NCI-H446 (cell line): ENCODE results near the gene TKT.

Experiments used
- DNase-seq, 2 experiments: peaks; one replicate each; lab custom pipeline; 2025; lab: John Stamatoyannopoulos, UW

Gene TKT

GRCh38 chr3:53240989-53241972 lies 14.5 kb downstream of the TKT start:
- DNase-seq, result no peak

GRCh38 chr3:53239800-53240199 lies 16.0 kb downstream of the TKT start:
- DNase-seq, result no peak

GRCh38 chr3:53238886-53239285 lies 16.9 kb downstream of the TKT start:
- no peak for DNase-seq

GRCh38 chr3:53238051-53238850 lies 17.6 kb downstream of the TKT start:
- DNase-seq, result no peak

- no peak for DNase-seq
These were observed 19.5 kb downstream of the TKT start for GRCh38 chr3:53236112-53236841.

GRCh38 chr3:53235545-53235944 lies 20.3 kb downstream of the TKT start:
- DNase-seq, result no peak

GRCh38 chr3:53234841-53235232 lies 21.0 kb downstream of the TKT start:
- no peak for DNase-seq

GRCh38 chr3:53234130-53234840 lies 21.5 kb downstream of the TKT start:
- no peak for DNase-seq

GRCh38 chr3:53232641-53233377 lies 23.0 kb downstream of the TKT start:
- no peak for DNase-seq

GRCh38 chr3:53231532-53232511 lies 24.0 kb downstream of the TKT start:
- no peak for DNase-seq

GRCh38 chr3:53230789-53231188 lies 25.0 kb downstream of the TKT start:
- DNase-seq, result no peak

- no peak for DNase-seq
These were observed 25.7 kb downstream of the TKT start for GRCh38 chr3:53230041-53230621.

- no peak for DNase-seq
These were observed 26.2 kb downstream of the TKT start for GRCh38 chr3:53229606-53230005.

GRCh38 chr3:53229171-53229570 lies 26.7 kb downstream of the TKT start:
- no peak for DNase-seq

GRCh38 chr3:53227993-53228885 lies 27.6 kb downstream of the TKT start:
- no peak for DNase-seq

- DNase-seq, result no peak
These were observed 28.9 kb downstream of the TKT start for GRCh38 chr3:53226841-53227407.

- no peak for DNase-seq
These were observed 29.5 kb downstream of the TKT start for GRCh38 chr3:53226142-53226840.
